Measurements from ENCODE around the gene CDKN2B-AS1.

Gene CDKN2B-AS1

DNA sequence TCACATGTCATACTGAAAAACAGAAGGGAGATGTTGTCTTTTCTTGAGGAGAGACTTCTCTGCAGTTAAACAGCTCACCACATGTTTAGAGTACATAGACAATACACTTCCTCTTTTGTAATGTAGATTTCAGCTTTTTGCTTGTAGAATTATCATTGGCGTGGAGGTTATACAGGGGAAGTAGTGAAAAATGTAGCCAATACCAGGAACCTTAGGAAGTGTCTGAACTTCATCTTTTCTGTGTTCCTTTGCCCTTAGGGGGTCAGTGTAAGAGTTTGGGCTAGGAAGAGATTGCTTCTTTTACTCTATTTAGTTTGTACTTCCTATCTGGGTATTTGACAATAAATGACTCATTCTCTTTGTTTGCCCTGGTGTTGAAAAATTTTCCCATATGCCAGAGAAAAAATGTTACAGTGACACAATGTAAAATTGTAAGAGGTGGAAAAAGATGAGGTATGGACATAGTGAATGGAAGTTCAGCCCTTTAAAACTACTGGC, 35.6 kb downstream of the CDKN2B-AS1 start:
- Histone ChIP-seq H3K9ac (ENCODE audit: low read length) (no peak overlapping the region), H3K27me3 (ENCODE audit: control insufficient read depth, insufficient read depth, low read length) (no peaks in the 10 kb centered on the region), H3K4me1 (ENCODE audit: control insufficient read depth, insufficient read depth, low read length) (no peaks in the 10 kb centered on the region), H3K36me3 (ENCODE audit: control insufficient read depth, insufficient read depth, low read length) (no peaks in the 10 kb centered on the region), H3K27ac (ENCODE audit: low read depth, low read length) (no peak overlapping the region), H3K4me3 (ENCODE audit: low read length) (no peak overlapping the region)

DNA sequence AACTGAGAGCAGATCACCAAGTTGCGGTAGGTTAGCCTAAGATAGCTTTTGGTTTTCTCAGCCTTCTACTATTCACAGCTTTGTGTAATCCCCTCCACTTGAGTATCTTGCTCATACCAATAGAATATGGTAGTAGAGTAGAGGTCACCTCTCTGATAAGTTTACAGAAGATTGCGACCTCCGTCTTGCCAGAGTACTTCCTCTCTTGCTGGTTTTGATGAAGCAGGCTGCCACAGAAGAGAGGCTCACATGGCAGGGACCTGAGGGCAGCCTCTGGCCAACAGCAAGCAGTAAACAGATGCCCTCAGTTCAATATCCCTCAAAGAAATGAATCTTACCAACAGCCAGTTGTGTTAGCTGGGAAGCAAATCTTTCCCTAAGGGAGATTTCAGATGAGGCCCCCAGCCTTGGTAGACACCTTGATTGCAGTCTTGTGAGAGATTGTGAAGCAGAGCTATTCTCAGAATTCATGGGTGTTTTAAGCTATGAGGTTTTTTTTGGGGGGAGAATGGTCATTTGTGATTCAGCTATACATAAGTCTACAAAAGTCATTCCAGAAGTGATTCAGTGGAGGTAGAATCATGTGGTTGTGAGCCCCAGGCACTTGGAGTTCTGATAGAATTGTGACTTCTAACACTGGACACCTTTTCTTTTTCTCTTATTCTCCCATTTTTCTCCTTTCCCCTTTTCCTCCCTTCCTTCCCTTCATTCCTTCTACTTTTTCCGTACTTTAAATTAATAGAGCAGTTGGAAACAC, 37.2 kb downstream of the CDKN2B-AS1 start:
- Histone ChIP-seq H3K27ac (ENCODE audit: low read depth, low read length) (no peak overlapping the region), H3K4me3 (ENCODE audit: low read length) (no peak overlapping the region), H3K36me3 (ENCODE audit: control insufficient read depth, insufficient read depth, low read length) (no peaks in the 10 kb centered on the region), H3K9ac (ENCODE audit: low read length) (no peak overlapping the region), H3K27me3 (ENCODE audit: control insufficient read depth, insufficient read depth, low read length) (no peaks in the 10 kb centered on the region), H3K4me1 (ENCODE audit: control insufficient read depth, insufficient read depth, low read length) (no peaks in the 10 kb centered on the region)

DNA sequence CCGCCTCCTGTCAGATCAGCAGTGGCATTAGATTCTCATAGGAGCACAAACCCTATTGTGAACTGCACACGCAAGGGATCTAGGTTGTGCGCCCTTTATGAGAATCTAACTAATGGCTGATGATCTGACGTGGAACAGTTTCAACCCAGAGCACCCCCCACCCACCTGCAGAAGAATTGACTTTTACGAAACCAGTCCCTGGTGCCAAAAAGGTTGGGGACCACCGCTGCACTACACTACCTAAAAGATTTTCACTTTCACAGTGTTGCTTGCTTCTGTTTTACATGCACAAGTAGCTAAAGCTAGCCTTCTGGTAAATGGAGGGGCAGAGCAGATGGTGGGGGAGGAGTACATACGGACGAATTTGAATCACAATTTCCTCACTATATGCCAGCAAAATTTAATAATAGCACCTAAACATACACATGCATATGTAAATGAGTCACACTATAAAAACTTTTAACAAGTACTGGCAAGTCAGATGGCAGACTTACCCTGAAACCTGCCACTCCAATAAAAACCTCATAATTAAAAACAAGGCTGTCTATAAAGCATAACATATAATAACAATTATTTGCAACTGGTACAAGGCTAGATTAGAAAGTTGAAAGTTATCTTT, 38.5 kb downstream of the CDKN2B-AS1 start:
- Histone ChIP-seq H3K36me3 (ENCODE audit: control insufficient read depth, insufficient read depth, low read length) (no peaks in the 10 kb centered on the region), H3K4me3 (ENCODE audit: low read length) (no peak overlapping the region), H3K9ac (ENCODE audit: low read length) (no peak overlapping the region), H3K27ac (ENCODE audit: low read depth, low read length) (no peak overlapping the region), H3K27me3 (ENCODE audit: control insufficient read depth, insufficient read depth, low read length) (no peaks in the 10 kb centered on the region), H3K4me1 (ENCODE audit: control insufficient read depth, insufficient read depth, low read length) (no peaks in the 10 kb centered on the region)

DNA sequence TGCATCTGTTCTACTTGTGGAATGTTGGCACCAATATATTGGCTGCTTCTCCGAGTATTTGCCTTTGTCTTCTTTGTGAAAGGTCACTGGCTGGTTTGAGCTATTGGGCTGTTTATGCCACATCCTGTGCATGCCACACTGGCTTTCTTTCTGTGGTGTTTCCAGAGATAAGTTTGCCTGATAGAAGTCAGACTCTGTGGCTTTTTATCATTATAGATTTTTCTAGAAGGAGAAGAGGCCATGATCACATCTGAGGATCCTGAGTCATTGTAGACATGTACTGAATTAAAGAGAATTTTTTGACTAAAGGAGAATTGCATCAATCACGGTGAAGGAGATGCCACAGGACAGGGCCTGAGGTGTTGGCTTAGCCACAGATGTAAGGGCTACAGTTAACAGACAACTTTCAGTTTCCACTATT, 41.0 kb downstream of the CDKN2B-AS1 start:
- Histone ChIP-seq H3K4me3 (ENCODE audit: low read length) (no peak overlapping the region), H3K27ac (ENCODE audit: low read depth, low read length) (no peak overlapping the region), H3K9ac (ENCODE audit: low read length) (no peak overlapping the region), H3K4me1 (ENCODE audit: control insufficient read depth, insufficient read depth, low read length) (no peaks in the 10 kb centered on the region), H3K27me3 (ENCODE audit: control insufficient read depth, insufficient read depth, low read length) (no peaks in the 10 kb centered on the region), H3K36me3 (ENCODE audit: control insufficient read depth, insufficient read depth, low read length) (no peaks in the 10 kb centered on the region)

DNA sequence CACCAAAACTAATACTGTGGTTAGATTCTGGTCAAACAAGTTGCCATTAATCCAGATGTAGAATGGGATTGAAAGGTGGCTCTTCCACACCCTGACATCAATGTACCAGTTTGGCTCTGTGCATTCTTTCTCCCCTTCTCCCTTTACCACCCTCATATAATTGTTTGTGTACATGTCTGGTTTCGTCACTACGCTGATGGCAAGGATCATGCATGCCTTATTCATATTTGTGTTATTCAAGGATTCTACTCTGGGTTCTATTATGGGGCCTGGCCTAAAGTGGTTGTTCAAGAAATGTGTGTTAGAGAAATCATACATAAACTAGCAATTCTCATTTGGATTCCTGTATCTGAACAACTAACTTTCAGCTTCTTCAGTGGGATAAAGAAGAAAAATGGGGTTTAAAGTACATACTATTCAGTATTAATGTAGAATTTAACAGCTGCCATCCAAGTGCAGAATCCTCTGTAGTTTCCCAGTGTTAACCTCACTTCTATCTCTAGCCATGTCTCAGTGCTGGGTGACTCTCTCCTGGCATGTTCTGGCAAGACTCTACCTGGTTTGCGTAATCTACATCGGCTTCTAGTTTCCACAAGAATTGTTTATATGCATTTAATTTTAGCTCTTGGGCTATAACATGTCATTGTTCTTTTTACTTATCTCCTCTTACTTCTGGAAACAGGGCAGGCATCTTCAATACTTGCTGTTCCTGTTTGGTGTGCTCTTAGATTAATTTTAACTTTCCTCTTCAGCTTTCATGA, 42.5 kb downstream of the CDKN2B-AS1 start:
- Histone ChIP-seq H3K9ac (ENCODE audit: low read length) (no peak overlapping the region), H3K27ac (ENCODE audit: low read depth, low read length) (no peak overlapping the region), H3K36me3 (ENCODE audit: control insufficient read depth, insufficient read depth, low read length) (no peaks in the 10 kb centered on the region), H3K27me3 (ENCODE audit: control insufficient read depth, insufficient read depth, low read length) (no peaks in the 10 kb centered on the region), H3K4me3 (ENCODE audit: low read length) (no peak overlapping the region), H3K4me1 (ENCODE audit: control insufficient read depth, insufficient read depth, low read length) (no peaks in the 10 kb centered on the region)

DNA sequence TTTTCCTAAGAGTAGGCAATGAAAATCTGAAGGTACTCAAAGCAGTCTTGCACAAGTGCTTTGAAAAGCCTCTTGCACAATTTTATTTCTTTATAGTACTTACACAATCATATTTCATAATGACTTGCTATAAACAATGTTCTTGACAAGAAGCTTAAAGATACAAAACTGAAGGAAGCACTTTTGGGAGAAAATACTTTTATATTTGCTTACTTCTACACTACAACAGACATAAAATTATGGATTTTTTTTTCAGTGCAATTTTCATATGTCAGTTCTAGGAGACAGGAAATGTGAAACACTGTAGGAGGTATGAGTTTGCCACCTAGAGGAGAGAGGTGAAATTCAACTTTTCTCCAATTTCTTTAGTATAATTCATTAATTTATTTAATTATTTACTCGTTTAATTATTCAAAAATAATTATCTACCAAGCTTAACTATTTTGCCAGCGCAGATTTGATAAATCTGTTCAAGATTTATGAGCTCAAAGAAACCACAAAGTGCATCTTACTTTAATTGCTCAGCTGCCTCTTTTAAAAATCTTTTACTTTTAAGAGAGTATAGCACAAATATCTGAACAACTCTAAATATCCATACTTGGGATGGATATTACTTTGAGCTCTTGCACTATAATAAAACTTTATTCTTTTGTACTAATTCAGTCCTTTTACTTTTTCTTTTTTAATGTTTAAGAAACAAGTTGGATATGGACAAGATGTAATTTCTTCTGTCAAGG, 43.5 kb downstream of the CDKN2B-AS1 start:
- no peaks in the 10 kb centered on the region for H3K4me1 ChIP-seq (ENCODE audit: control insufficient read depth, insufficient read depth, low read length)
- H3K27ac ChIP-seq (ENCODE audit: low read depth, low read length) = no peak overlapping the region

DNA sequence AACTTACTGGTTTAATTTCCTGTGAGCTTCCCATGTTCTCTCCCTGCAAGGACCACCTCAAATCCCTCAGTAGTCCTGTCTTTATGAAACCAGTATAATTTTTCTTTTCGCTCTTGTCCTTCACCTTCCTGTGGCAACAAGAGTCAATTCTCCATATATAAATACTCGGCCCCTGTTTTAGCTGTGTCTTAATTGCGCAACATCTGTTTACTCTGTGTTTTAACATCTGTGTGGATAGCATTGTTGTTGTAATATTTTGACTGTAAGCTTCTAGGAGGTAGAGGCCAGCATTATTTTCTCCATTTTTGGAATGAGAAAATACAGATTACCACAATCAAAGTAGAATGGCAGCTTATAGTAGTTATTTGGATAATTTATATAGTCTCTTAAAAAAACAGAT, 44.7 kb downstream of the CDKN2B-AS1 start:
- Histone ChIP-seq H3K36me3 (ENCODE audit: control insufficient read depth, insufficient read depth, low read length) (no peaks in the 10 kb centered on the region), H3K9ac (ENCODE audit: low read length) (no peak overlapping the region), H3K27me3 (ENCODE audit: control insufficient read depth, insufficient read depth, low read length) (no peaks in the 10 kb centered on the region), H3K4me3 (ENCODE audit: low read length) (no peak overlapping the region), H3K27ac (ENCODE audit: low read depth, low read length) (no peak overlapping the region), H3K4me1 (ENCODE audit: control insufficient read depth, insufficient read depth, low read length) (no peaks in the 10 kb centered on the region)

More for the DNA sequence above, 43.5 kb downstream of the CDKN2B-AS1 start:
- H3K4me3 ChIP-seq (ENCODE audit: low read length) = no peak overlapping the region
- H3K9ac ChIP-seq (ENCODE audit: low read length) = no peak overlapping the region
- H3K36me3 ChIP-seq (ENCODE audit: control insufficient read depth, insufficient read depth, low read length) = no peaks in the 10 kb centered on the region
- no peaks in the 10 kb centered on the region for H3K27me3 ChIP-seq (ENCODE audit: control insufficient read depth, insufficient read depth, low read length)

DNA sequence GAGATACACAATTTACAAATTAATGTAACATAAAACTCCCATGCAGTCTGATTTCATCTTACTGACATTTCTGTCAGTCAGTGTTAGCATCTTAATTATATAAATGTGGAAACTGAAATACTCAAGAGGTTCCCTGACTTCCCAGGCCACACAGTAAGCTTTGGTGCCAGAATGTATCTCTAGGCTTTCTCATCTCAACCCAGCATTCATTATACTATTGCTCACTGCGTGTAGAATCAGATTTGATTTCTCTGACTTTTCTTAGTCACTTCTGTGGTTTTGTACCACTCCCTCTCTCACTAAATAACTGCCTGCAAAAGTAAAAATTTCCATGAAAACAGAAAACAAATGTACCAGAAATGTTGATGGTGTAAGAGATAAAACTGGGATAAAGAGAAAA, 46.2 kb downstream of the CDKN2B-AS1 start:
- Histone ChIP-seq H3K27me3 (ENCODE audit: control insufficient read depth, insufficient read depth, low read length) (no peaks in the 10 kb centered on the region), H3K9ac (ENCODE audit: low read length) (no peak overlapping the region), H3K27ac (ENCODE audit: low read depth, low read length) (no peak overlapping the region), H3K4me1 (ENCODE audit: control insufficient read depth, insufficient read depth, low read length) (no peaks in the 10 kb centered on the region), H3K4me3 (ENCODE audit: low read length) (no peak overlapping the region), H3K36me3 (ENCODE audit: control insufficient read depth, insufficient read depth, low read length) (no peaks in the 10 kb centered on the region)

DNA sequence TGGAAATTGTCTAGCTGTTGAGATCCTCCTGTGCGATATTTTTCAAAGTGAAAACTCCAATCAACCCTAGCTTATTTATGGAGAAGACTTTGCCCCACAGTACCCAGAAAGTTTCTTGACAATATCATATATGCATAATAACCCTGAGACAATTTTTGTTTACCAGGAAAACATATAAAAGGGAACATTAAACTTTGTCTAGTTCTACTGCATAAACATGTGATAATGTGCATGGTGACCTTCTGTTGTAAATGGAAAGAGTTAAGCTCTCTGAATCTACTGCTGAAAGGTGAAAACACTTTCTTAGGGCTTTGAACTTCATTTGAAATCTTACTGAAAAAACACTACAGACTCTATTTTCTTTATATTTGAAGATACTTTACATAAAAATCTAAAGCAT, 46.8 kb downstream of the CDKN2B-AS1 start:
- H3K4me1 ChIP-seq (ENCODE audit: control insufficient read depth, insufficient read depth, low read length) = no peaks in the 10 kb centered on the region
- H3K36me3 ChIP-seq (ENCODE audit: control insufficient read depth, insufficient read depth, low read length) = no peaks in the 10 kb centered on the region
- H3K27me3 ChIP-seq (ENCODE audit: control insufficient read depth, insufficient read depth, low read length) = no peaks in the 10 kb centered on the region
- H3K27ac ChIP-seq (ENCODE audit: low read depth, low read length) = no peak overlapping the region
- no peak overlapping the region for H3K9ac ChIP-seq (ENCODE audit: low read length)
- H3K4me3 ChIP-seq (ENCODE audit: low read length) = no peak overlapping the region

DNA sequence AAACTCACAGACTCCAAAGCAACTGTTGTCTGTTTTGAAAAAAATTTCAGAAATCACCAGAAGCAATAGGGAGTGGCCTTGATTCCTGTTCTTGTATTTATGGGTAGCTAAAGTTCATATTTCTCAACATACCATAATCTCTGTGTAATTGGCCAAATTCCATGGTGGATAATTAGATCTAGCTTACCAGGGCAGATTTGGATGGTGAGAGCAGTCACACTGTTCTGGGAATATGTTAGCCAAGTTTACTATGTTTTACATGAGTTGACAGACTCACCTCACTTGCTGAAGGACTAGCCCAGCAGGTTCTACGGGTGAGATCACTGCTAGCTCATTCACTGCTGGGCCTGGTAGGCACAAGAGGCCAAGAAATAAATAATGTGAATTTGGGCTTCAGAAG, 47.2 kb downstream of the CDKN2B-AS1 start:
- H3K27ac ChIP-seq (ENCODE audit: low read depth, low read length) = no peak overlapping the region
- no peak overlapping the region for H3K4me3 ChIP-seq (ENCODE audit: low read length)
- no peaks in the 10 kb centered on the region for H3K27me3 ChIP-seq (ENCODE audit: control insufficient read depth, insufficient read depth, low read length)
- no peaks in the 10 kb centered on the region for H3K36me3 ChIP-seq (ENCODE audit: control insufficient read depth, insufficient read depth, low read length)
- H3K9ac ChIP-seq (ENCODE audit: low read length) = no peak overlapping the region
- no peaks in the 10 kb centered on the region for H3K4me1 ChIP-seq (ENCODE audit: control insufficient read depth, insufficient read depth, low read length)

DNA sequence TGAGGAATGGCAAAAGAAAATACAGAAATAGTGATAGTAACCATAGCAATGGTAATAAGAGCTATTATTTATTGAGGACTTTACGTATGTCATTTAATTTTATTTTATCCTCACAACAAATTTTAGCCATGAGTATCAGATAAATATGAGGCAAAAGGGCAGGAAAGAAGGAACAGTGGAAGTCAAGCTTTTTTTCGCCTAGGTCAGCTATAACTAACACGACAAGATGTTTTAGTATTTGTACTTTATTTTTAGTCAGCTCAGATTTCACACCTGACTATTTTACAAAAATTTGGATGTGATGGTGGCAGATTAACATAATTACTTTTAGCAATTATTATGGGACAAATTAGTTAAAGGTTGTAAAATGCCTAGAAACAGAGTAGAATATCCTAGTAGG, 49.3 kb downstream of the CDKN2B-AS1 start:
- Histone ChIP-seq H3K27me3 (ENCODE audit: control insufficient read depth, insufficient read depth, low read length) (no peaks in the 10 kb centered on the region), H3K36me3 (ENCODE audit: control insufficient read depth, insufficient read depth, low read length) (no peaks in the 10 kb centered on the region), H3K4me3 (ENCODE audit: low read length) (no peak overlapping the region), H3K4me1 (ENCODE audit: control insufficient read depth, insufficient read depth, low read length) (no peaks in the 10 kb centered on the region), H3K27ac (ENCODE audit: low read depth, low read length) (no peak overlapping the region), H3K9ac (ENCODE audit: low read length) (no peak overlapping the region)

DNA sequence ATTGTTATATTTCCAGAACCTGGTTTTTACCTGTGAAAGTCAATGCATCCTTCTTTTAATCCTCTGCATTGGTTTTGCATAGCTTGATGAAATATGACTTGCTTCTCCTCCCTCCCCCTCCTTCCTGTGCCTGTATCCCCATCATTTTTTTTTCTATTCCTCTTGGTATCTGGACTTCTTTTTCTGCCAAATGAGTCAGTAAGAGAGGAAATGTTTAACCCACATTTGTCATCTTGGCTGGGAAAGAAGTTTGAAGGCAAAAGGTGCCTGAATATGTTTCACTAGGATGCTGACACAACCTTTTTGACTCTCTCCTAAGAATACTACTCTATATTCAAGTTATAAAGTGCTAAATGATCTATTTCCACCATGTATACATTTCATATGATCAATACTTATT, 50.0 kb downstream of the CDKN2B-AS1 start:
- Histone ChIP-seq H3K4me3 (ENCODE audit: low read length) (no peak overlapping the region), H3K27me3 (ENCODE audit: control insufficient read depth, insufficient read depth, low read length) (no peaks in the 10 kb centered on the region), H3K4me1 (ENCODE audit: control insufficient read depth, insufficient read depth, low read length) (no peaks in the 10 kb centered on the region), H3K36me3 (ENCODE audit: control insufficient read depth, insufficient read depth, low read length) (no peaks in the 10 kb centered on the region), H3K27ac (ENCODE audit: low read depth, low read length) (no peak overlapping the region), H3K9ac (ENCODE audit: low read length) (no peak overlapping the region)
